H9 (cell line): ENCODE data around the gene FBN1. TPM values are rescaled to one million over a fixed set of nuclear protein-coding genes. Genes with fewer than 3 reads are reported as not detected.

Experiments
- DNase-seq: peaks from one replicate; pipeline ENCODE4 v3.0.0-alpha.2; 2017
- H2AFZ ChIP-seq: one replicate; pipeline ENCODE4 v1.6.1; 2013; ENCODE audit warnings: mild to moderate bottlenecking, low read length, control low read depth, moderate library complexity
- H2AK5ac ChIP-seq: 2 replicates; pipeline ENCODE4 v1.6.1; 2013; ENCODE audit warnings: low read length, control low read depth, mixed read lengths; ENCODE audit not compliant: insufficient read length
- H2BK120ac ChIP-seq: one replicate; pipeline ENCODE4 v1.6.1; 2013; ENCODE audit warnings: low read depth, mild to moderate bottlenecking, low read length, control low read depth, inconsistent platforms; ENCODE audit not compliant: poor library complexity, severe bottlenecking
- H2BK12ac ChIP-seq: 2 replicates; pipeline ENCODE4 v1.6.1; 2013; ENCODE audit warnings: low read length, control low read depth, mixed read lengths, low read depth; ENCODE audit not compliant: insufficient read length
- H2BK15ac ChIP-seq: 2 replicates; pipeline ENCODE4 v1.6.1; 2013; ENCODE audit warnings: low read depth, low read length, control low read depth
- H2BK20ac ChIP-seq: one replicate; pipeline ENCODE4 v1.6.1; 2013; ENCODE audit warnings: low read depth, mild to moderate bottlenecking, low read length, control low read depth, inconsistent platforms; ENCODE audit not compliant: poor library complexity, severe bottlenecking
- H2BK5ac ChIP-seq: 2 replicates; pipeline ENCODE4 v1.6.1; 2013; ENCODE audit warnings: low read length, control low read depth, mixed read lengths; ENCODE audit not compliant: insufficient read length
- H3K14ac ChIP-seq: 2 replicates; pipeline ENCODE4 v1.6.1; 2013; ENCODE audit warnings: low read length, control low read depth; ENCODE audit not compliant: insufficient read depth
- H3K18ac ChIP-seq: 2 replicates; pipeline ENCODE4 v1.6.1; 2013; ENCODE audit warnings: low read depth, mild to moderate bottlenecking, mixed read lengths, low read length, control low read depth; ENCODE audit not compliant: insufficient read length
- H3K23ac ChIP-seq: 2 replicates; pipeline ENCODE4 v1.6.1; 2013; ENCODE audit warnings: low read length, control low read depth, mixed read lengths, low read depth; ENCODE audit not compliant: insufficient read length
- H3K23me2 ChIP-seq: 2 replicates; pipeline ENCODE4 v1.6.1; 2013; ENCODE audit warnings: low read depth, mild to moderate bottlenecking, mixed read lengths, low read length, control low read depth; ENCODE audit not compliant: insufficient read length, poor library complexity, severe bottlenecking
- H3K27ac ChIP-seq: 2 replicates; pipeline ENCODE4 v1.5.1; 2013; ENCODE audit warnings: low read length, control low read depth, mixed read lengths, low read depth; ENCODE audit not compliant: insufficient read length
- H3K27me3 ChIP-seq: 2 replicates; pipeline ENCODE4 v1.6.1; 2013; ENCODE audit warnings: low read length, control low read depth, inconsistent platforms; ENCODE audit not compliant: insufficient read depth
- H3K4ac ChIP-seq: 2 replicates; pipeline ENCODE4 v1.6.1; 2013; ENCODE audit warnings: low read depth, mild to moderate bottlenecking, control low read depth, inconsistent platforms, low read length, moderate library complexity
- H3K4me1 ChIP-seq: 2 replicates; pipeline ENCODE4 v1.6.1; 2013; ENCODE audit warnings: low read length, control low read depth, inconsistent platforms; ENCODE audit not compliant: insufficient read depth
- H3K4me2 ChIP-seq: 2 replicates; pipeline ENCODE4 v1.6.1; 2013; ENCODE audit warnings: low read length, control low read depth, mixed read lengths; ENCODE audit not compliant: insufficient read length, insufficient read depth
- H3K56ac ChIP-seq: 2 replicates; pipeline ENCODE4 v1.6.1; 2013; ENCODE audit warnings: low read depth, mild to moderate bottlenecking, mixed read lengths, low read length, control low read depth; ENCODE audit not compliant: insufficient read length
- H3K79me1 ChIP-seq: 2 replicates; pipeline ENCODE4 v1.6.1; 2013; ENCODE audit warnings: low read depth, mild to moderate bottlenecking, moderate library complexity, low read length, control low read depth, inconsistent platforms; ENCODE audit not compliant: insufficient read depth, poor library complexity, severe bottlenecking
- H3K79me2 ChIP-seq: 2 replicates; pipeline ENCODE4 v1.6.1; 2013; ENCODE audit warnings: low read length, control low read depth, inconsistent platforms; ENCODE audit not compliant: insufficient read depth
- H3K9ac ChIP-seq: 2 replicates; pipeline ENCODE4 v1.6.1; 2013; ENCODE audit warnings: low read length, control low read depth, mixed read lengths; ENCODE audit not compliant: insufficient read length; ENCODE audit errors: extremely low read depth
- H3K9me3 ChIP-seq: one replicate; pipeline ENCODE4 v1.6.1; 2013; ENCODE audit warnings: low read depth, low read length, inconsistent platforms; ENCODE audit not compliant: control insufficient read depth
- H3T11ph ChIP-seq: one replicate; pipeline ENCODE4 v1.6.1; 2013; ENCODE audit warnings: mild to moderate bottlenecking, low read length, control low read depth, inconsistent platforms
- H4K20me1 ChIP-seq: one replicate; pipeline ENCODE4 v1.6.1; 2013; ENCODE audit not compliant: control insufficient read depth, insufficient read length, insufficient read depth
- H4K5ac ChIP-seq: 2 replicates; pipeline ENCODE4 v1.6.1; 2013; ENCODE audit warnings: low read depth, mild to moderate bottlenecking, mixed read lengths, low read length, control low read depth; ENCODE audit not compliant: insufficient read length
- H4K8ac ChIP-seq: replicated peaks from 2 replicates; pipeline ENCODE4 v1.6.1; 2013; ENCODE audit warnings: low read length, control low read depth, mixed read lengths, low read depth; ENCODE audit not compliant: insufficient read length
- H4K91ac ChIP-seq: 2 replicates; pipeline ENCODE4 v1.6.1; 2013; ENCODE audit warnings: low read depth, mild to moderate bottlenecking, moderate library complexity, mixed read lengths, low read length, control low read depth; ENCODE audit not compliant: insufficient read length
- H3K27ac Mint-ChIP-seq, 3 experiments: 2 replicates in 2 of 3; 3 replicates in 1 of 3; pipeline ENCODE4 v1.8.0; 2020 to 2021; ENCODE audit warnings: mixed read lengths in 3 of 3, mild to moderate bottlenecking in 1 of 3, moderate library complexity in 1 of 3
- H3K27me3 Mint-ChIP-seq: 2 replicates; pipeline ENCODE4 v1.8.0; 2021; ENCODE audit warnings: low read depth, mild to moderate bottlenecking, moderate library complexity, mixed read lengths
- H3K36me3 Mint-ChIP-seq, 3 experiments: 2 replicates in 2 of 3; 3 replicates in 1 of 3; pipeline ENCODE4 v1.8.0; 2020 to 2021; ENCODE audit warnings: low read depth in 3 of 3, mixed read lengths in 3 of 3; ENCODE audit not compliant: insufficient read depth in 1 of 3
- H3K4me1 Mint-ChIP-seq, 2 experiments: 2 replicates each; pipeline ENCODE4 v1.8.0; 2020; ENCODE audit warnings: mixed read lengths in 2 of 2
- H3K4me3 Mint-ChIP-seq, 2 experiments: 2 replicates in 1 of 2; 3 replicates in 1 of 2; pipeline ENCODE4 v1.8.0; 2020 to 2021; ENCODE audit warnings: mild to moderate bottlenecking in 2 of 2, mixed read lengths in 2 of 2, moderate library complexity in 1 of 2
- H3K9me3 Mint-ChIP-seq, 2 experiments: 2 replicates in 1 of 2; 3 replicates in 1 of 2; pipeline ENCODE4 v1.8.0; 2020; ENCODE audit warnings: mild to moderate bottlenecking in 2 of 2, mixed read lengths in 2 of 2, moderate library complexity in 1 of 2
- WGBS: extraction: QIAGEN DNeasy Blood & Tissue Kit; methylation state at CpG from one replicate; pipeline ENCODE4 v1.1.7; 2013; ENCODE audit warnings: missing lambda C conversion rate, low lambda C conversion rate, mixed read lengths; ENCODE audit not compliant: insufficient read length; ENCODE audit errors: extremely low coverage; 5-methylcytosine and 5-hydroxymethylcytosine counted together
- total RNA-seq: library from RNA; stranded (reverse); gene quantifications from 2 replicates; pipeline ENCODE4 v1.2.1, GENCODE V29; 2021
- TF ChIP-seq, protein P1 (sequence below): fragments of 200-600 bp; sonication (generic); conservative IDR thresholded peaks from 3 replicates; pipeline ENCODE4 v1.8.0; 2021; ENCODE audit warnings: antibody characterized with exemption, mild to moderate bottlenecking

FBN1 gene
- total RNA-seq, 1 experiment from 2014 or later = 3.6 TPM

DNA sequence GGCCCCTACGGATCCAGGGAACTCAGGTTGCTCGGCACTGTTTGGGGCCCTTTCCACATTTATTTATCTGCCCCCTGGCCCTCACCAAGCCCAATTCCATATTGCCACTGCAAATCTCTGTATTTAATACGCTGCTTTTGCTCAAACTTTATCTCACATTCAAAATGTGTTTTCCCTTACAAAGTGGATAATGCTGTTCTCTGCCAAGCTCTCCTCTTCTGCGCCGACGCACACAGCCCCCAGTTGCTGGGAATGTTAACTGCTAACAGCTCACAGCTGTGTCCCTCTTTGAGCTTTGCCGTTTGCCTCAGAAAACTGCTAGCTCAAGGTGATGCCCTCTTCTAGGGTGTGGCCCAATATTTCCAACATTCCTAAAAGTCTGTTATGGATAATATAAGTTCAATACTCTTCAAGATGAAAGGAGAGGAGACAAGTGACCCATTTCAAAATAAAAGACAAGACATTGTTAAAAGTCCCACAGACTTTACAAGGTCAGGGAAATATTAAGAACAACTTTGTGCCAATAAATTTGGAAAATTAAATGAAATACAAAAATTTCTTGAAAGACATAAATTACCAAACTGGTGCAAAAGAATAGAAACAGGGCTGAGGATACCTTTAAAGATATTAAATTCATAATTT, 12.6 kb upstream of the FBN1 start:
- Histone ChIP-seq H3K27me3 (no peaks in the 10 kb centered on the region), H3K23me2 (no peaks in the 10 kb centered on the region), H4K20me1 (no peaks in the 10 kb centered on the region), H2BK15ac (no peak overlapping the region), H4K91ac (no peak overlapping the region), H3K4me1 (no peaks in the 10 kb centered on the region), H3K23ac (no peak overlapping the region), H3K79me1 (no peaks in the 10 kb centered on the region), H2BK5ac (no peak overlapping the region), H2BK120ac (no peak overlapping the region), H3K4me2 (no peak overlapping the region), H2BK12ac (no peak overlapping the region), H4K8ac (no peak overlapping the region), H3K27ac (no peak overlapping the region), H2AFZ (no peak overlapping the region), H3K9ac (no peak overlapping the region), H3K4ac (no peak overlapping the region), H3T11ph (no peak overlapping the region), H2BK20ac (no peak overlapping the region), H2AK5ac (no peak overlapping the region), H4K5ac (no peak overlapping the region), H3K18ac (no peak overlapping the region), H3K79me2 (no peaks in the 10 kb centered on the region), H3K56ac (no peak overlapping the region), H3K9me3 (no peaks in the 10 kb centered on the region), H3K14ac (no peak overlapping the region)
- Mint-ChIP-seq H3K4me1 (no peaks in the 10 kb centered on the region), H3K27me3 (no peaks in the 10 kb centered on the region; the same call in 1 of the 2 replicates), H3K4me3 (no peak overlapping the region), H3K36me3 (no peaks in the 10 kb centered on the region), H3K27ac (no peak overlapping the region; a peak in 1 of 7 replicates), H3K9me3 (no peaks in the 10 kb centered on the region)
- no peak for DNase-seq
- no CpG with 5 or more reads among the region's 7 CpGs for WGBS
- TF ChIP-seq, protein P1, sequence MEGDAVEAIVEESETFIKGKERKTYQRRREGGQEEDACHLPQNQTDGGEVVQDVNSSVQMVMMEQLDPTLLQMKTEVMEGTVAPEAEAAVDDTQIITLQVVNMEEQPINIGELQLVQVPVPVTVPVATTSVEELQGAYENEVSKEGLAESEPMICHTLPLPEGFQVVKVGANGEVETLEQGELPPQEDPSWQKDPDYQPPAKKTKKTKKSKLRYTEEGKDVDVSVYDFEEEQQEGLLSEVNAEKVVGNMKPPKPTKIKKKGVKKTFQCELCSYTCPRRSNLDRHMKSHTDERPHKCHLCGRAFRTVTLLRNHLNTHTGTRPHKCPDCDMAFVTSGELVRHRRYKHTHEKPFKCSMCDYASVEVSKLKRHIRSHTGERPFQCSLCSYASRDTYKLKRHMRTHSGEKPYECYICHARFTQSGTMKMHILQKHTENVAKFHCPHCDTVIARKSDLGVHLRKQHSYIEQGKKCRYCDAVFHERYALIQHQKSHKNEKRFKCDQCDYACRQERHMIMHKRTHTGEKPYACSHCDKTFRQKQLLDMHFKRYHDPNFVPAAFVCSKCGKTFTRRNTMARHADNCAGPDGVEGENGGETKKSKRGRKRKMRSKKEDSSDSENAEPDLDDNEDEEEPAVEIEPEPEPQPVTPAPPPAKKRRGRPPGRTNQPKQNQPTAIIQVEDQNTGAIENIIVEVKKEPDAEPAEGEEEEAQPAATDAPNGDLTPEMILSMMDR = no peak
